Esophagus muscularis mucosa (tissue), 4 donors: ENCODE data around the gene GHRL.

ENCODE experiments used
- EP300 ChIP-seq: sonication (generic); formaldehyde crosslinking; IDR thresholded peaks from one replicate; pipeline ENCODE4 v1.6.1; 2017; ENCODE audit warnings: antibody characterized with exemption
- POLR2A ChIP-seq: fragments of 450-650 bp; IDR thresholded peaks from one replicate; pipeline ENCODE4 v1.6.1; 2017; ENCODE audit warnings: antibody characterized with exemption, moderate library complexity, mild to moderate bottlenecking, low read depth
- POLR2AphosphoS5 ChIP-seq, 2 donors: sonication (generic); formaldehyde crosslinking; IDR thresholded peaks; one replicate each; pipeline ENCODE4 v1.6.1; 2017; ENCODE audit warnings: antibody characterized with exemption in 2 of 2
- TF ChIP-seq, protein P1 (sequence below), 3 experiments: fragments of 200-600 bp in 2 of 3; fragments of 450-650 bp in 1 of 3; sonication (generic) in 2 of 3; IDR thresholded peaks; one replicate each; pipeline ENCODE4 v1.5.1; 2017 to 2019; ENCODE audit warnings: antibody characterized with exemption in 3 of 3, mild to moderate bottlenecking in 2 of 3, moderate library complexity in 1 of 3

DNA sequence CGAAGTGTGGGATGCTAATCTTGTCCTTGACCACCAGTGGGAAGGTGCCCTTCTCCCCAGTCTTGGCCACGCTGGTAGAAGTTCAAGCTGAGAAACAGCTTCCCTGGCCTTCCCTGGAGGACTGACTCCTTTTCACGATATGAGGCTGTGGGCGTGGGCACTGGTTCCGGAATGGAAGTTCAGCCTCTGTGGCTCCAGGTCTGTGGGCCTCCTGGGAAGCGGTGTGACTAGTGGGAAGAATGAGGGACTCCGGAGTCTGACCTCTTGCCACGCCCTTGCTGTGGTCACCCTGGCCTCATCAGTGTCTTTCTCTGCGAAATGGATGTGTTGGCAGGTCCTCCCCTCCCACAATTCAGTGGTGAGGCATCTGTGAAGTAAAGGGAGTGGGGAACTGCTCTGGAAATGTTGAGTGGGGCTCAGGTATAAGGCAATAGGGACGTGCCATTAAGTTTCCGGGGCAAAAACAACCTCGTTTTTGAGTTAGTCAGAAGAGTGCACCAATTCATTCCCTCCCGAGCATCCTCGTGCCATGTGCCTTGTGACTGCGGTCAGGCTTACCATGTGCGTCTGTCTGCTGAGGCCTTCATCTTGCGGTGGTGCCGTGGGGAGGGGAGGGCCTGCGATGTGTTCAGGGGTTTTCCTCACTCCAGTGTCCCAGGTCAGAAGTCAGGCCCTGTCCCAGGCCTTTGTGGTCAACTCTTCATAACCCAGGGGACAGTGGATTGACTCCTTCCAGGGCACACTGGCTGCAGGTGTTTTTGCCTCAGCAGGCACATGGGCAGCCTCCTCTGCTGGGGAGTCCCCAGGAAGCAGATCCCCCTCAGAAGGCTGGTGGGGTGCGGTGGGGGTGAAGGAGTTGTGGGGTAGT is 40.0 kb upstream of the GHRL start:
- TF ChIP-seq, protein P1, sequence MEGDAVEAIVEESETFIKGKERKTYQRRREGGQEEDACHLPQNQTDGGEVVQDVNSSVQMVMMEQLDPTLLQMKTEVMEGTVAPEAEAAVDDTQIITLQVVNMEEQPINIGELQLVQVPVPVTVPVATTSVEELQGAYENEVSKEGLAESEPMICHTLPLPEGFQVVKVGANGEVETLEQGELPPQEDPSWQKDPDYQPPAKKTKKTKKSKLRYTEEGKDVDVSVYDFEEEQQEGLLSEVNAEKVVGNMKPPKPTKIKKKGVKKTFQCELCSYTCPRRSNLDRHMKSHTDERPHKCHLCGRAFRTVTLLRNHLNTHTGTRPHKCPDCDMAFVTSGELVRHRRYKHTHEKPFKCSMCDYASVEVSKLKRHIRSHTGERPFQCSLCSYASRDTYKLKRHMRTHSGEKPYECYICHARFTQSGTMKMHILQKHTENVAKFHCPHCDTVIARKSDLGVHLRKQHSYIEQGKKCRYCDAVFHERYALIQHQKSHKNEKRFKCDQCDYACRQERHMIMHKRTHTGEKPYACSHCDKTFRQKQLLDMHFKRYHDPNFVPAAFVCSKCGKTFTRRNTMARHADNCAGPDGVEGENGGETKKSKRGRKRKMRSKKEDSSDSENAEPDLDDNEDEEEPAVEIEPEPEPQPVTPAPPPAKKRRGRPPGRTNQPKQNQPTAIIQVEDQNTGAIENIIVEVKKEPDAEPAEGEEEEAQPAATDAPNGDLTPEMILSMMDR (IDR thresholded peaks at IDR 0.05) = no peak
- TF ChIP-seq POLR2A (no peak), POLR2AphosphoS5 (IDR thresholded peaks at IDR 0.05) (no peak), EP300 (no peak)
